AML-193 (cell line): ENCODE data around the gene RNF130.

Source experiments
- DNase-seq, 2 experiments: peaks; one replicate each; lab custom pipeline; 2025; lab: John Stamatoyannopoulos, UW

RNF130 gene

GRCh38 chr5:180071531-180072255 lies at the start of gene RNF130:
Gene RNF130 (minus strand): TSS chr5:180071759. CDS start chr5:180071702, 57 bp downstream.
- peak; percentile 73 to 76 for DNase-seq

GRCh38 chr5:180120237-180121101 lies 48.9 kb upstream of the RNF130 start:
- DNase-seq: no peak

GRCh38 chr5:180119903-180120236 lies 48.3 kb upstream of the RNF130 start:
- DNase-seq: no peak

- no peak for DNase-seq
Observed at GRCh38 chr5:180119031-180119902, 47.7 kb upstream of the RNF130 start.

DNA sequence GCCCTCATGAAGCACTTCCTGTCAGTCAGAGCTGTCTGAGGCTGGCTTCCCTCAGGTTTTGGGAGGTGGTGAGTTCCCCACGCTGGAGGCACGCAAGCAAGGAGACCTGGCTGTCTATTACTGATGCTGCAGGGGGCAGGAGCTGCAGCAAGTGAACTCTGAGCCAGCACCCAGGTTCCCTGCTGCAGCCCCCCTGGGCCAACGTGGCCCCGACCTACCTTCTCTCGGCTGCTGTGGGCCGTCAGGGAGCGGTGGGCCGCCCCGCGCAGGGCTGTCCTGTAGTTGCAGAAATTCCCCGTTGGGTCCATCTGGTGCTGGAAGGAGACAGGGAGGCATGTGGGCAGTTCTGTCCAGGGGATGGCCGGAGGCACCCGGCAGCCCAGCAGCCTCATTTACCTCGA lies 46.8 kb upstream of the RNF130 start:
- no peak for DNase-seq

- DNase-seq: no peak
Observed at GRCh38 chr5:180117000-180117725, 45.6 kb upstream of the RNF130 start.

DNA sequence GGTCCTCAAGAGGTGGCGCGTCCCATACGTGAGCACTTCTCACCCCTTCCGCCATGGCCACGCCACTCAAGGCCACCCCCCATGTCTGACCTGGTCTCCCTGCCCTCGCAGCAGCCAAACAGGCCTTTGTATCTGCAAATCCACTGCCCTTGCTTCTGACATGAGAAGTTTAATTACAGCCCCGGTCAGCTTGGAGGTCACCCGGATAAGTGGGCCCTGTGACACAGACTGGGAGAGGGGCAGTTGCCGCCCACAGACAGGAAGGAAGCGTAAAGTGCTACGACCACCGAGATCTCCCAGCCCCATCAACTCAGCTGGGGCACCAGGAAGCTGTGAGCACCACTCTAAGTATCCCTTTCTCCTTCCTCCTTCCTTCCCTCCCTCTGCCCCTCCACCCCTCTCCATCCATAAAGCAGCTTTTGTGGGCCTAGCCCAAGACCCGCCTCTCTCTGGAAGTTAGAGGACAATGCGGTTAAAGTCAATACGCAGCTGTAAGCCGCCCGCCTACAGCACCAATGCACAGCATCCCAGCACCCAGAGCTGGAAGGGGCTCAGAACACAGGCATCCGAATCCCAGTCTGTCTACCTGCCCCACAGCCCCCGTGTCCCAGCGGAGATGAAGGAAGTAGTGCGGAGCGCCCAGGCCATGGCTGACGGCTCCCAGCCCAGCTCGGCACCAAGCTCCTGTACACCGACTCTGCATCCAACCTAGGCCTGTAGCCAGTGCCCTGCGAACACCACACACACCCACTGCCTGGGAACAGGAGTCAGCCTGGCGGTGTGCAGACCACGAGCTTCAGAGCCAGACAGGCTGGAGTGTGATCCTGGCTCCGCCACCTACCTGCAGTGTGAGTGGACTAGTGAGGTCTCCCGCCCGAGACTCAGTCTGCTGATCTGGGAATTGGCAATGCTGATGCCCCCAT lies 44.8 kb upstream of the RNF130 start:
- DNase-seq: no peak

GRCh38 chr5:180115326-180116076 lies 43.9 kb upstream of the RNF130 start:
- no peak for DNase-seq

- DNase-seq: no peak
Observed at GRCh38 chr5:180114304-180115003, 42.9 kb upstream of the RNF130 start.

DNA sequence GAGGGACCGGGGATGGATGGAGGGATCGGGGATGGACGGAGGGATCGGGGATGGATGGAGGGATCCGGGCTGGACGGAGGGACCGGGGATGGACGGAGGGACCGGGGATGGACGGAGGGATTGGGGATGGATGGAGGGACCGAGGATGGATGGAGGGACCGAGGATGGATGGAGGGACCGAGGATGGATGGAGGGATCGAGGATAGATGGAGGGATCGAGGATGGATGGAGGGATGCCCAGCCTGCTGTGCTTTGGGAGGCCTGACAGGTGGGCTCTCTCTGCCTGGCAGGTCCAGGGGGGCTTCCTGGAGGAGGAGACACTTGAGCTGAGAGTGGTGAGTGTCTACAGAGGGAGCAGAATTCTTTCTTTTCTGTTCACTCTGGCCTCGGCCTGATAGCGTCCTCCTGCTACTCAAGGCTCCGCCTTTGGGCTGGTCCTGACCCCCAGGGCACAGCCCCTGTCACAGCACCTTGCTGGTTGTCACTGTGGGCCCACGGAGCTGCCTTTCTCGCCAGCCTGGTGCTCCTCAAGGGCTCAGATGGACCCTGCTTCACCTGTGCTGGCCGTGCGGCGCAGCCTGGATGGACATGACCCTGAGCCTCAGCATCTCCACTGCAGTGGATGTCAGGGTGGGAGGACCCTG lies 42.2 kb upstream of the RNF130 start:
- no peak for DNase-seq

- no peak for DNase-seq
Observed at GRCh38 chr5:180112181-180112861, 40.8 kb upstream of the RNF130 start.

DNA sequence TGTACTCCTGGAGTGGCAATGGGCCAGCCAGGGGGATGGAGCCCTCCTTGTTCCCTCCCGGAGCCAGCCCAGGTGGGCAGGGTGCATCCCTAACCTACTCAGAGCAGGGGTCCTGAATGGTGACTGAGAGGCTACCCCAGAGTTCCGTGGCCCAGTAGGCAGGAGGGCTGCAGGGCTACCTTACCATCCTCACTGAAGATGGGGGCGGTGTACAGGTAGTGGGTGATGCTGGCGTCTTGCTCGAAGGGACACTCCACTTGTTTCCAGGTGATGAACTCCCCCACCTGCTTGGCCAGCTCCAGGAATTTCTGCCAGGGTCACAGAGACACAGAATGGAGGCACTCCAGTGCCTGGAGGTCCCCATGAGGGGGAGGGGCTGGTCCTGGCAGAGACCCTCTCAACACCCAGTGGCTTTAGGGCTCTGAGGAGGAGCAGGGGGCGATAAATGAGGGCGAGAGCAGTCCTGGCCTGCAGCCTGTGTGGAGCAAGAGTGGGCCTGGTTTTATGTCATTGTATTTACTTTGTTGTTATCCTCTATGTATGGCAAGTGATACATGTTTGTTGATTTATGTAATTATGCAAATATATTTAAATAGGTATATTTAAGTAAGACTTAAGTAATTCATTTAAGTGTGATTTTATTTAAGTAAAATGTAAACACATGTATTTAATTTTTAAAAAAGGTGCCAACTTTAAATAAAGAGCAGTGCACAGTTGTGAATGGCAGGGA lies 39.9 kb upstream of the RNF130 start:
- no peak for DNase-seq

DNA sequence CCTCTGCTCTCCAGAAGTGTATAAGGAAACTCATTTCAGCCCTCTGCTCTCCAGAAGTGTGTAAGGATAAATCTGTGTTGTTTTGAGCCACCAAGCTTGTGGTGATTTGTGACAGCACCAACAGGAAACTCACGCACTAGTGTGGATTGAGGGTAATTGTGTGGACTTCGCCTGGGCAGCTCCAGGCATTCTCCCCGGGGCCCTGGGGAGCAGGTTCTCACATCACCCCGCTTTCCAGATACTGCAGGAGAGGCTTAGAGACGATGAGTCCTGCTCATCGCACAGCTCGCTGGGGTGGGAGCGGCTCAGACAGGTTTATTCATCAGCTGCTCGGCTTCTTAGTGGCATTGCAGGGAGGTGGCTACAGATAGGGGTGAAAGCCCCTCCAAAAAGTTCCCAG lies 38.4 kb upstream of the RNF130 start:
- no peak for DNase-seq

DNA sequence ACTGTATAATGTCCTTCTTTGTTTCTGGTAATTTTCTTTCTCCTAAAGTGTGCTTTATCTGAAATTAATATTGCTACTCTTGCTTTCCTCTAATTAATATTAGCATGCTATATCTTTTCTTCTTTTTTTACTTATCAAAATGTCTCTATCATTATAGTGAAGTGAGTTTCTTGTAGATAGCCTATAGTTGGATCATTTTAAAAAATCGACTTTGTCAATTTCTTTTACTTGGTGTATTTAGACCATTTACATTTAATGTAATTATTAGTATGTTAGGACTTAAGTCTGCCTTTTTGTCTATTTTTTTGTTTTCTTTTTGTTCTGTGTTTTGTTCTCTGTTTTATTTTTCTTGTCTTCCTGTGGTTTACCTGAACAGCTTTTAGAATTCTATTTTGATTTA lies 35.4 kb upstream of the RNF130 start:
- no peak for DNase-seq

GRCh38 chr5:180105827-180106312 lies 34.3 kb upstream of the RNF130 start:
- no peak for DNase-seq

DNA sequence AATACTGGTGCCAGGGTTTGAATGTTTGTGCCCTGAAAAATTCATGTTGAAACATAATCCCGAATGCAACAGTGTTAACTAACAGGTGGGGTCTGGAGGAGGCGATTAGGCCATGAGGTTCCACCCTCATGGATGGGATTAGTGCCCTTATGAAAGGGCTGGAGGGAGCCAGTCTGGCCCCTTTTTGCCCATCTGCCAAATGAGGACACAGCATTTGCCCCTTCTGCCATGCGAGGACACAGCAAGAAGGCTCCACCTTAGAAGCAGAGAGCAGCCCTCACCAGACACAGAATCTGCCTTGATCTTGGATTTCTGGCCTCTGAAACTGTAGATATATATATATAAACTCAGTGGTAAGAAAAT lies 32.6 kb upstream of the RNF130 start:
- DNase-seq: no peak

DNA sequence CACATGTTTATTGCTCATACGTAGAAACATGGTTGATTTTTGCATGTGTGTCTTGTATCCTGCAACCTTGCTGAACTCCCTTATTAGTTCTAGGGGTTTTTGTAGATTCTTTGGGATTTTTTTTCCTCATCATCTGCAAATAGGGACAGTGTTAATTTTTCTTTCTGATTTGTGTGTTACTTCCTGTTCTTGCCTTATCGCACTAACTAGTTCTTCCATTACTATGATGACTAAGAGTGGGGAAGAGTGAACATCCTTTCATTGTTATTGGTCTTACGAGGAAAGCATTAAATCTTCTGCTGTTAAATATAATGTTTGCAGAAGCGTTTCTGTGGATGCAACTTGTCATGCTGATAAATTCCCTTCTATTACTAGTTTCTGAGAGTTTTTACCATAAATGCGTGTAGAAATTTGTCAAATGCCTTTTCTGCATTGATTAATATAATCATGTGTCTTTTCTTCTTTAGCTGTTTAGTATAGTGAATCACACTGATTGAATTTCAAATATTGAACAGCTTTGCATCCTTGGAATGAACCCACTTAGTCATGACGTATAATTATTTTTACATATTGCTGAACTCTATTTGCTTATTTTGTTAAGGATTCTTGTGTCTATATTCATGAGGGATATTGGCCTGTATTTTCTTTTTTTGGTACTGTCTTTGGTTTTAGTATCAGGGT lies 32.1 kb upstream of the RNF130 start:
- DNase-seq: no peak
